ENCODE data around the gene AKR1C2.

Gene AKR1C2

GRCh38 chr10:5041471-5042023 is 37.9 kb upstream of the AKR1C2 start:
- no peak for FAIRE-seq
- TF ChIP-seq, protein P1, sequence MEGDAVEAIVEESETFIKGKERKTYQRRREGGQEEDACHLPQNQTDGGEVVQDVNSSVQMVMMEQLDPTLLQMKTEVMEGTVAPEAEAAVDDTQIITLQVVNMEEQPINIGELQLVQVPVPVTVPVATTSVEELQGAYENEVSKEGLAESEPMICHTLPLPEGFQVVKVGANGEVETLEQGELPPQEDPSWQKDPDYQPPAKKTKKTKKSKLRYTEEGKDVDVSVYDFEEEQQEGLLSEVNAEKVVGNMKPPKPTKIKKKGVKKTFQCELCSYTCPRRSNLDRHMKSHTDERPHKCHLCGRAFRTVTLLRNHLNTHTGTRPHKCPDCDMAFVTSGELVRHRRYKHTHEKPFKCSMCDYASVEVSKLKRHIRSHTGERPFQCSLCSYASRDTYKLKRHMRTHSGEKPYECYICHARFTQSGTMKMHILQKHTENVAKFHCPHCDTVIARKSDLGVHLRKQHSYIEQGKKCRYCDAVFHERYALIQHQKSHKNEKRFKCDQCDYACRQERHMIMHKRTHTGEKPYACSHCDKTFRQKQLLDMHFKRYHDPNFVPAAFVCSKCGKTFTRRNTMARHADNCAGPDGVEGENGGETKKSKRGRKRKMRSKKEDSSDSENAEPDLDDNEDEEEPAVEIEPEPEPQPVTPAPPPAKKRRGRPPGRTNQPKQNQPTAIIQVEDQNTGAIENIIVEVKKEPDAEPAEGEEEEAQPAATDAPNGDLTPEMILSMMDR (IDR thresholded peaks at IDR 0.05; ENCODE audit: insufficient read depth, missing control alignments) = no peak
- no peak for DNase-seq (ENCODE audit: insufficient read length, low spot score)

GRCh38 chr10:5040781-5041470 is 37.3 kb upstream of the AKR1C2 start:
- FAIRE-seq (no peak), DNase-seq (ENCODE audit: insufficient read length, low spot score) (no peak)
- TF ChIP-seq, protein P1 (IDR thresholded peaks at IDR 0.05; ENCODE audit: insufficient read depth, missing control alignments) = no peak

GRCh38 chr10:5040010-5040673 is 36.5 kb upstream of the AKR1C2 start:
- FAIRE-seq (no peak), DNase-seq (ENCODE audit: insufficient read length, low spot score) (no peak)
- TF ChIP-seq, protein P1 (IDR thresholded peaks at IDR 0.05; ENCODE audit: insufficient read depth, missing control alignments) = no peak

DNA sequence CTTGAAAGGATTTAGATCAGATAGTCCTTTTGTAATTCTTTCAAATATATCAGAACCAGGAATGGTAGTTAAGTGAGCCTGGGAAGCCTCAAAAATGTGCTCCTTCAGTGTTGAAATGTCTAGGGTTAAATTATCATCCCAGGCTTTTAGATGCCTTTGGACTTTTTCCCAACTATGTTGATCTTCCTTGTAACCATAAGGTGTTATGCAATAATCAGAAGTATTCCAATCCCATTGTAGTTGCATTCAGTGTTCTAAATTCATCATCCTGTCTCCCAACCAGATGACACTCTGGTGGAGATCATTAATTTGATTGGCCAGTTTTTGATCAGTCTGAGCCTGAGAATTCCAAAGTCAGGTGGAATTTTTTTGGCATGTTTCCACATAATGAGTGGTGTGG is 35.1 kb upstream of the AKR1C2 start:
- no peak for FAIRE-seq
- TF ChIP-seq, protein P1 (IDR thresholded peaks at IDR 0.05; ENCODE audit: insufficient read depth, missing control alignments) = no peak
- DNase-seq (ENCODE audit: insufficient read length, low spot score) = no peak

GRCh38 chr10:5038101-5038500 is 34.4 kb upstream of the AKR1C2 start:
- FAIRE-seq (no peak), DNase-seq (ENCODE audit: insufficient read length, low spot score) (no peak)
- TF ChIP-seq, protein P1 (IDR thresholded peaks at IDR 0.05; ENCODE audit: insufficient read depth, missing control alignments) = no peak

DNA sequence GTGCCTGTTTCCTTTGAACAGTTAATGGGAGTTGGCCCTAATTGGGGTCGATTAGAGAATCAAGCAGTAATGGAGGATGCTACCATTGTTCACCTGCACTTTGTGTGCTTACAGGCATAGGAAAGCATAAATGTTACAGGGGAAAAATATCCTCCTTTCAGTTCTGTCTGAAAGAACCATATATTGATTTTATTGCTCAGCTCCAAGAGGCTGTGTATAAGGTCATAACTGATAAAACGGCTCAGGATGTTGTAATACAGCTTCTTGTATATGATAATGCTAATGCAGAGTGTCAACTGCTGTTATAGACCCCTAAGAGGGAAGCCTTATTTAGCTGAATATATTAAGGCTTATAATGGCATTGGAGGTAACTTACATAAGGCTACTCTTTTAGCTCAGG is 32.9 kb upstream of the AKR1C2 start:
- FAIRE-seq = no peak
- TF ChIP-seq, protein P1 (IDR thresholded peaks at IDR 0.05; ENCODE audit: insufficient read depth, missing control alignments) = no peak
- no peak for DNase-seq (ENCODE audit: insufficient read length, low spot score)

GRCh38 chr10:5035356-5035755 is 31.7 kb upstream of the AKR1C2 start:
- FAIRE-seq = no peak
- TF ChIP-seq, protein P1 (IDR thresholded peaks at IDR 0.05; ENCODE audit: insufficient read depth, missing control alignments) = no peak
- no peak for DNase-seq (ENCODE audit: insufficient read length, low spot score)

Data from D721Med (cell line).